ENCODE results near the gene THAP3.

THAP3 gene

GRCh38 chr1:6627031-6627430 is 2.4 kb downstream of the THAP3 start:
- H3K36me3 Mint-ChIP-seq (ENCODE audit: low read depth), result peaks cover 53% of the 10 kb centered on the region
- H3K27me3 Mint-ChIP-seq (ENCODE audit: low read depth, poor library complexity), result no peaks in the 10 kb centered on the region
- peaks cover 49% of the 10 kb centered on the region for H3K4me1 Mint-ChIP-seq
- H3K9me3 Mint-ChIP-seq, result no peaks in the 10 kb centered on the region
- H3K4me3 Mint-ChIP-seq, result peak overlapping the region; percentile 92
- no peak overlapping the region for H3K27ac Mint-ChIP-seq
- DNase-seq, result no peak
- TF ChIP-seq, protein P1, sequence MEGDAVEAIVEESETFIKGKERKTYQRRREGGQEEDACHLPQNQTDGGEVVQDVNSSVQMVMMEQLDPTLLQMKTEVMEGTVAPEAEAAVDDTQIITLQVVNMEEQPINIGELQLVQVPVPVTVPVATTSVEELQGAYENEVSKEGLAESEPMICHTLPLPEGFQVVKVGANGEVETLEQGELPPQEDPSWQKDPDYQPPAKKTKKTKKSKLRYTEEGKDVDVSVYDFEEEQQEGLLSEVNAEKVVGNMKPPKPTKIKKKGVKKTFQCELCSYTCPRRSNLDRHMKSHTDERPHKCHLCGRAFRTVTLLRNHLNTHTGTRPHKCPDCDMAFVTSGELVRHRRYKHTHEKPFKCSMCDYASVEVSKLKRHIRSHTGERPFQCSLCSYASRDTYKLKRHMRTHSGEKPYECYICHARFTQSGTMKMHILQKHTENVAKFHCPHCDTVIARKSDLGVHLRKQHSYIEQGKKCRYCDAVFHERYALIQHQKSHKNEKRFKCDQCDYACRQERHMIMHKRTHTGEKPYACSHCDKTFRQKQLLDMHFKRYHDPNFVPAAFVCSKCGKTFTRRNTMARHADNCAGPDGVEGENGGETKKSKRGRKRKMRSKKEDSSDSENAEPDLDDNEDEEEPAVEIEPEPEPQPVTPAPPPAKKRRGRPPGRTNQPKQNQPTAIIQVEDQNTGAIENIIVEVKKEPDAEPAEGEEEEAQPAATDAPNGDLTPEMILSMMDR (IDR thresholded peaks at IDR 0.05), result no peak

- Mint-ChIP-seq H3K4me3 (peak overlapping the region; percentile 68), H3K9me3 (no peaks in the 10 kb centered on the region), H3K4me1 (peaks cover 43% of the 10 kb centered on the region), H3K36me3 (ENCODE audit: low read depth) (peaks cover 48% of the 10 kb centered on the region), H3K27me3 (ENCODE audit: low read depth, poor library complexity) (no peaks in the 10 kb centered on the region), H3K27ac (no peak overlapping the region)
- no peak for DNase-seq
- TF ChIP-seq, protein P1 (IDR thresholded peaks at IDR 0.05), result no peak
Observed at GRCh38 chr1:6627841-6628545, 3.3 kb downstream of the THAP3 start.

DNA sequence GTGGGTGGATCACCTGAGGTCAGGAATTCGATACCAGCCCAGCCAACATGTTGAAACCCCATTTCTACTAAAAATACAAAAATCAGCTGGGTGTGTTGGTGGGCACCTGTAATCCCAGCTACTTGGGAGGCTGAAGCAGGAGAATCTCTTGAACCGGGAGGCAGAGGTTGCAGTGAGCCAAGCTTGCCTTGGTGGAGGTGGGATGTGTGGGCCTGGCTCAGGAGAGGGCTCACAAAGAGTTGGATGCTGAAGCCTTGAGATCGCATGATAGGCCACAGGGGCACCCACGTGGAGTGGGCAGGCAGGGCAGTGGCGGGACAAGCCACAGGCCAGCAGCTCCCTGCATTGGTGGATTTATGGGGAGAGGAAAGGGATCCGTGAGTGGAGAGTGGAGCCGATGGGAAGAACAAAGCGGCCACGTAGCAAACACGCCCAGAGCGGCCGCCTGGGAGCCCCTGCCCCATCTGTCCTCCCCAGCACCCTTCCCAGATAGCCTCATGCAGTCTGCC is 4.4 kb downstream of the THAP3 start:
- DNase-seq, result no peak
- TF ChIP-seq, protein P1 (IDR thresholded peaks at IDR 0.05), result no peak
- H3K36me3 Mint-ChIP-seq (ENCODE audit: low read depth), result peaks cover 42% of the 10 kb centered on the region
- H3K9me3 Mint-ChIP-seq, result no peaks in the 10 kb centered on the region
- H3K4me1 Mint-ChIP-seq, result peaks cover 33% of the 10 kb centered on the region
- H3K27me3 Mint-ChIP-seq (ENCODE audit: low read depth, poor library complexity), result no peaks in the 10 kb centered on the region
- no peak overlapping the region for H3K4me3 Mint-ChIP-seq
- H3K27ac Mint-ChIP-seq, result no peak overlapping the region

GRCh38 chr1:6630027-6630426 is 5.4 kb downstream of the THAP3 start:
- Mint-ChIP-seq H3K27me3 (ENCODE audit: low read depth, poor library complexity) (no peaks in the 10 kb centered on the region), H3K36me3 (ENCODE audit: low read depth) (peaks cover 38% of the 10 kb centered on the region), H3K4me1 (peaks cover 26% of the 10 kb centered on the region), H3K9me3 (no peaks in the 10 kb centered on the region), H3K4me3 (no peak overlapping the region), H3K27ac (no peak overlapping the region)
- TF ChIP-seq, protein P1 (IDR thresholded peaks at IDR 0.05), result no peak
- DNase-seq, result no peak

DNA sequence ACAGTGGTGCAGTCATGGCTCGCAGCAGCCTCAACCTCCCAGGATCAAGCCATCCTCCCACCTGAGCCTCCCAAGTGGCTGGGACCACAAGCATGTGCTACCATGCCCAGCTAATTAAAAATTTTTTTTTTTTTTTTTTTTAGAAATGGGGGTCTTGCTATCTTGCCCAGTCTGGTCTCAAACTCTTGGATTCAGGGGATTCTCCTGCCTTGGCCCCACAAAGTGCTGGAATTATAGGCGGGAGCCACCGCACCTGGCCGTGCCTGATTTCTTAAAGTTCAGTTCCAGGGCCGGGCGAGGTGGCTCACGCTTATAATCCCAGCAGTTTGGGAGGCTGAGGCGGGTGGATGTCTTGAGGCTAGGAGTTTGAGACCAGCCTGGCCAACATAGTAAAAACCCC is 6.4 kb downstream of the THAP3 start:
- Mint-ChIP-seq H3K36me3 (ENCODE audit: low read depth) (peaks cover 42% of the 10 kb centered on the region), H3K9me3 (no peaks in the 10 kb centered on the region), H3K4me3 (no peak overlapping the region), H3K27ac (no peak overlapping the region), H3K27me3 (ENCODE audit: low read depth, poor library complexity) (no peaks in the 10 kb centered on the region), H3K4me1 (peaks cover 21% of the 10 kb centered on the region)
- DNase-seq, result no peak
- TF ChIP-seq, protein P1 (IDR thresholded peaks at IDR 0.05), result no peak

Data from nephron progenitor cell (in vitro differentiated cells).